ENCODE results near the gene ADRA1B. TPM values are rescaled to one million over a fixed set of nuclear protein-coding genes. Genes with fewer than 3 reads are reported as not detected.

The ADRA1B gene
- polyA plus RNA-seq (2013, experiment 1 of 2) = 0.08 TPM
- 0.10 TPM for polyA plus RNA-seq (2013, experiment 2 of 2)

GRCh38 chr5:159915904-159916840, at the start of gene ADRA1B:
ADRA1B (plus strand) TSS chr5:159916482; CDS start chr5:159916906, 424 bp downstream.
- H4K5ac ChIP-seq (ENCODE audit: low read length) = no peak within 1 kb of the TSS
- no peak within 1 kb of the TSS for H3K4ac ChIP-seq (ENCODE audit: low read depth, low read length)
- peak within 1 kb of the TSS; percentile 20 for H3K9ac ChIP-seq (ENCODE audit: low read length)
- H3K27me3 ChIP-seq (ENCODE audit: insufficient read depth, low read length, poor library complexity) = peaks cover 5% of the 10 kb centered on the region
- no peak within 1 kb of the TSS for H2BK120ac ChIP-seq (ENCODE audit: low read depth, low read length)
- peak; percentile 65 for DNase-seq
- no peaks in the 10 kb centered on the region for H3K36me3 ChIP-seq (ENCODE audit: control insufficient read depth, insufficient read depth, low read length)
- H3K79me2 ChIP-seq (ENCODE audit: control insufficient read depth, insufficient read depth, low read length) = no peaks in the 10 kb centered on the region
- no peak within 1 kb of the TSS for H2BK15ac ChIP-seq (replicated peaks; ENCODE audit: low read depth)
- H3K56ac ChIP-seq (ENCODE audit: low read length) = peak within 1 kb of the TSS; percentile 67
- no peak within 1 kb of the TSS for H3K27ac ChIP-seq (ENCODE audit: low read depth, low read length)
- peak within 1 kb of the TSS; percentile 59 for H3K4me2 ChIP-seq (ENCODE audit: low read length)
- no peak within 1 kb of the TSS for H4K8ac ChIP-seq (ENCODE audit: low read depth, low read length)
- H3K23ac ChIP-seq (ENCODE audit: low read length) = no peak within 1 kb of the TSS
- H3K4me3 ChIP-seq (ENCODE audit: low read length) = peak within 1 kb of the TSS; percentile 24
- WGBS (ENCODE audit: extremely low coverage, insufficient coverage, low lambda C conversion rate) = no CpG with 5 or more reads among the region's 81 CpGs
- H3K79me1 ChIP-seq (ENCODE audit: low read length) = no peaks in the 10 kb centered on the region
- H3K18ac ChIP-seq (ENCODE audit: low read length) = no peak within 1 kb of the TSS
- H3K4me1 ChIP-seq (ENCODE audit: control insufficient read depth, low read depth, low read length) = peaks cover 2% of the 10 kb centered on the region
- H2AK5ac ChIP-seq (ENCODE audit: low read length) = no peak within 1 kb of the TSS
- no peak within 1 kb of the TSS for H2BK5ac ChIP-seq (ENCODE audit: low read length)

- Histone ChIP-seq H3K56ac (ENCODE audit: low read length) (no peak overlapping the region), H2BK120ac (ENCODE audit: low read depth, low read length) (no peak overlapping the region), H2BK5ac (ENCODE audit: low read length) (no peak overlapping the region), H3K4me2 (ENCODE audit: low read length) (no peak overlapping the region), H4K5ac (ENCODE audit: low read length) (no peak overlapping the region), H3K23ac (ENCODE audit: low read length) (no peak overlapping the region), H3K79me1 (ENCODE audit: low read length) (no peaks in the 10 kb centered on the region), H3K4ac (ENCODE audit: low read depth, low read length) (no peak overlapping the region), H3K9ac (ENCODE audit: low read length) (no peak overlapping the region), H3K4me3 (ENCODE audit: low read length) (no peak overlapping the region), H3K27me3 (ENCODE audit: insufficient read depth, low read length, poor library complexity) (no peaks in the 10 kb centered on the region), H3K79me2 (ENCODE audit: control insufficient read depth, insufficient read depth, low read length) (no peaks in the 10 kb centered on the region), H4K8ac (ENCODE audit: low read depth, low read length) (no peak overlapping the region), H2AK5ac (ENCODE audit: low read length) (no peak overlapping the region), H3K36me3 (ENCODE audit: control insufficient read depth, insufficient read depth, low read length) (no peaks in the 10 kb centered on the region), H3K27ac (ENCODE audit: low read depth, low read length) (no peak overlapping the region), H2BK15ac (replicated peaks; ENCODE audit: low read depth) (no peak overlapping the region), H3K4me1 (ENCODE audit: control insufficient read depth, low read depth, low read length) (no peaks in the 10 kb centered on the region), H3K18ac (ENCODE audit: low read length) (no peak overlapping the region)
- DNase-seq = no peak
- WGBS (ENCODE audit: extremely low coverage, insufficient coverage, low lambda C conversion rate) = no CpG with 5 or more reads among the region's 2 CpGs
Observed at GRCh38 chr5:159873680-159874079, 42.6 kb upstream of the ADRA1B start.

- H3K79me1 ChIP-seq (ENCODE audit: low read length) = no peaks in the 10 kb centered on the region
- no peak overlapping the region for H3K4ac ChIP-seq (ENCODE audit: low read depth, low read length)
- H2AK5ac ChIP-seq (ENCODE audit: low read length) = no peak overlapping the region
- H3K56ac ChIP-seq (ENCODE audit: low read length) = no peak overlapping the region
- H3K27ac ChIP-seq (ENCODE audit: low read depth, low read length) = no peak overlapping the region
- no peaks in the 10 kb centered on the region for H3K79me2 ChIP-seq (ENCODE audit: control insufficient read depth, insufficient read depth, low read length)
- no peak overlapping the region for H4K8ac ChIP-seq (ENCODE audit: low read depth, low read length)
- H2BK5ac ChIP-seq (ENCODE audit: low read length) = no peak overlapping the region
- no peak overlapping the region for H3K23ac ChIP-seq (ENCODE audit: low read length)
- no peaks in the 10 kb centered on the region for H3K36me3 ChIP-seq (ENCODE audit: control insufficient read depth, insufficient read depth, low read length)
- no peak overlapping the region for H3K4me3 ChIP-seq (ENCODE audit: low read length)
- H2BK15ac ChIP-seq (replicated peaks; ENCODE audit: low read depth) = no peak overlapping the region
- no peak overlapping the region for H2BK120ac ChIP-seq (ENCODE audit: low read depth, low read length)
- H3K27me3 ChIP-seq (ENCODE audit: insufficient read depth, low read length, poor library complexity) = no peaks in the 10 kb centered on the region
- DNase-seq = no peak
- no peak overlapping the region for H4K5ac ChIP-seq (ENCODE audit: low read length)
- no peak overlapping the region for H3K18ac ChIP-seq (ENCODE audit: low read length)
- no peak overlapping the region for H3K9ac ChIP-seq (ENCODE audit: low read length)
- peaks cover 1% of the 10 kb centered on the region for H3K4me1 ChIP-seq (ENCODE audit: control insufficient read depth, low read depth, low read length)
- no peak overlapping the region for H3K4me2 ChIP-seq (ENCODE audit: low read length)
Observed at GRCh38 chr5:159874263-159874662, 42.0 kb upstream of the ADRA1B start.

GRCh38 chr5:159877016-159877415, 39.3 kb upstream of the ADRA1B start:
- Histone ChIP-seq H3K9ac (ENCODE audit: low read length) (no peak overlapping the region), H3K4ac (ENCODE audit: low read depth, low read length) (no peak overlapping the region), H3K79me2 (ENCODE audit: control insufficient read depth, insufficient read depth, low read length) (no peaks in the 10 kb centered on the region), H3K18ac (ENCODE audit: low read length) (no peak overlapping the region), H3K56ac (ENCODE audit: low read length) (no peak overlapping the region), H3K4me1 (ENCODE audit: control insufficient read depth, low read depth, low read length) (peaks cover 4% of the 10 kb centered on the region), H3K79me1 (ENCODE audit: low read length) (no peaks in the 10 kb centered on the region), H3K4me2 (ENCODE audit: low read length) (no peak overlapping the region), H3K4me3 (ENCODE audit: low read length) (no peak overlapping the region), H4K5ac (ENCODE audit: low read length) (no peak overlapping the region), H3K27ac (ENCODE audit: low read depth, low read length) (no peak overlapping the region), H3K23ac (ENCODE audit: low read length) (no peak overlapping the region), H3K27me3 (ENCODE audit: insufficient read depth, low read length, poor library complexity) (no peaks in the 10 kb centered on the region), H2BK5ac (ENCODE audit: low read length) (no peak overlapping the region), H4K8ac (ENCODE audit: low read depth, low read length) (no peak overlapping the region), H2BK120ac (ENCODE audit: low read depth, low read length) (no peak overlapping the region), H3K36me3 (ENCODE audit: control insufficient read depth, insufficient read depth, low read length) (no peaks in the 10 kb centered on the region), H2BK15ac (replicated peaks; ENCODE audit: low read depth) (no peak overlapping the region), H2AK5ac (ENCODE audit: low read length) (no peak overlapping the region)
- no CpG with 5 or more reads among the region's 8 CpGs for WGBS (ENCODE audit: extremely low coverage, insufficient coverage, low lambda C conversion rate)
- no peak for DNase-seq

GRCh38 chr5:159877894-159878448, 38.3 kb upstream of the ADRA1B start:
- H3K56ac ChIP-seq (ENCODE audit: low read length) = no peak overlapping the region
- H2AK5ac ChIP-seq (ENCODE audit: low read length) = no peak overlapping the region
- no peak overlapping the region for H3K23ac ChIP-seq (ENCODE audit: low read length)
- no peak overlapping the region for H3K4me2 ChIP-seq (ENCODE audit: low read length)
- H2BK120ac ChIP-seq (ENCODE audit: low read depth, low read length) = no peak overlapping the region
- DNase-seq = no peak
- H3K79me2 ChIP-seq (ENCODE audit: control insufficient read depth, insufficient read depth, low read length) = no peaks in the 10 kb centered on the region
- no peaks in the 10 kb centered on the region for H3K36me3 ChIP-seq (ENCODE audit: control insufficient read depth, insufficient read depth, low read length)
- H2BK15ac ChIP-seq (replicated peaks; ENCODE audit: low read depth) = no peak overlapping the region
- H2BK5ac ChIP-seq (ENCODE audit: low read length) = no peak overlapping the region
- H3K27me3 ChIP-seq (ENCODE audit: insufficient read depth, low read length, poor library complexity) = no peaks in the 10 kb centered on the region
- no peak overlapping the region for H4K8ac ChIP-seq (ENCODE audit: low read depth, low read length)
- no peak overlapping the region for H3K4me3 ChIP-seq (ENCODE audit: low read length)
- H3K9ac ChIP-seq (ENCODE audit: low read length) = no peak overlapping the region
- no CpG with 5 or more reads among the region's 7 CpGs for WGBS (ENCODE audit: extremely low coverage, insufficient coverage, low lambda C conversion rate)
- no peak overlapping the region for H3K18ac ChIP-seq (ENCODE audit: low read length)
- no peak overlapping the region for H4K5ac ChIP-seq (ENCODE audit: low read length)
- no peaks in the 10 kb centered on the region for H3K79me1 ChIP-seq (ENCODE audit: low read length)
- peaks cover 4% of the 10 kb centered on the region for H3K4me1 ChIP-seq (ENCODE audit: control insufficient read depth, low read depth, low read length)
- H3K4ac ChIP-seq (ENCODE audit: low read depth, low read length) = no peak overlapping the region
- H3K27ac ChIP-seq (ENCODE audit: low read depth, low read length) = no peak overlapping the region

Data from mesendoderm (in vitro differentiated cells).